Lower leg skin (tissue), 3 donors: Measurements from ENCODE around the gene ELMOD3.

Source experiments
- CTCF ChIP-seq, 3 donors: fragments of 450-650 bp; IDR thresholded peaks; one replicate each; pipeline ENCODE4 v1.5.1; 2016; ENCODE audit warnings: antibody characterized with exemption in 3 of 3, mild to moderate bottlenecking in 3 of 3, moderate library complexity in 2 of 3
- POLR2A ChIP-seq, 2 donors: fragments of 450-650 bp; IDR thresholded peaks; one replicate each; pipeline ENCODE4 v1.6.1; 2016 to 2017; ENCODE audit warnings: antibody characterized with exemption in 2 of 2, mild to moderate bottlenecking in 1 of 2, moderate library complexity in 1 of 2

GRCh38 chr2:85376291-85377065, 21.9 kb downstream of the ELMOD3 start:
- no peak for TF ChIP-seq CTCF (IDR thresholded peaks at IDR 0.05)
- no peak for TF ChIP-seq POLR2A (IDR thresholded peaks at IDR 0.05)
